Natural killer cell (primary cell): ENCODE measurements around the gene KIF1B. TPM values are rescaled to one million over a fixed set of nuclear protein-coding genes. Genes with fewer than 3 reads are reported as not detected.

Experiments
- ATAC-seq, 3 donors: fragments of 150-1000 bp in 2 of 3; fragments of 200-7000 bp in 1 of 3; cut with Tn5 transposase; 1 replicate in 1 of 3; 2 replicates in 2 of 3; pipeline ENCODE4 v1.10.0; 2021; ENCODE audit warnings: mild to moderate bottlenecking in 2 of 3, moderate library complexity in 2 of 3
- DNase-seq, 2 donors: peaks; one replicate each; pipeline versions ENCODE4 v3.0.0 to v3.0.0-alpha.2; 2013 to 2021; ENCODE audit warnings: mixed read lengths in 1 of 2
- H3K27ac ChIP-seq: one replicate; pipeline ENCODE4 v1.5.1; 2013; ENCODE audit warnings: mild to moderate bottlenecking, low read length
- H3K27me3 ChIP-seq: one replicate; pipeline ENCODE4 v1.6.1; 2013; ENCODE audit warnings: low read length; ENCODE audit not compliant: control insufficient read depth, insufficient read depth
- H3K36me3 ChIP-seq: one replicate; pipeline ENCODE4 v1.6.1; 2013; ENCODE audit warnings: low read length; ENCODE audit not compliant: control insufficient read depth, insufficient read depth
- H3K4me1 ChIP-seq: one replicate; pipeline ENCODE4 v1.6.1; 2013; ENCODE audit warnings: low read length; ENCODE audit not compliant: control insufficient read depth, insufficient read depth
- H3K4me3 ChIP-seq: one replicate; pipeline ENCODE4 v1.5.1; 2013; ENCODE audit warnings: low read length
- H3K9me3 ChIP-seq: one replicate; pipeline ENCODE4 v1.6.1; 2013; ENCODE audit warnings: low read length; ENCODE audit not compliant: control insufficient read depth, insufficient read depth
- H3K27ac Mint-ChIP-seq, 2 donors: one replicate each; pipeline ENCODE4 v1.8.0; 2022; ENCODE audit warnings: mild to moderate bottlenecking in 2 of 2, mixed read lengths in 2 of 2, moderate library complexity in 1 of 2
- H3K27me3 Mint-ChIP-seq, 2 donors: one replicate each; pipeline ENCODE4 v1.8.0; 2022; ENCODE audit warnings: low read depth in 2 of 2, mixed read lengths in 2 of 2
- H3K36me3 Mint-ChIP-seq: one replicate; pipeline ENCODE4 v1.8.0; 2022; ENCODE audit warnings: mixed read lengths
- H3K4me1 Mint-ChIP-seq, 2 donors: one replicate each; pipeline ENCODE4 v1.8.0; 2022; ENCODE audit warnings: mixed read lengths in 2 of 2
- H3K4me3 Mint-ChIP-seq: one replicate; pipeline ENCODE4 v1.8.0; 2022; ENCODE audit warnings: mild to moderate bottlenecking, moderate library complexity, mixed read lengths
- H3K9me3 Mint-ChIP-seq, 2 donors: one replicate each; pipeline ENCODE4 v1.8.0; 2022; ENCODE audit warnings: mixed read lengths in 2 of 2
- WGBS: methylation state at CpG from one replicate; pipeline ENCODE4 v1.1.7; 2013; ENCODE audit warnings: missing lambda C conversion rate; ENCODE audit not compliant: insufficient coverage; 5-methylcytosine and 5-hydroxymethylcytosine counted together
- intact Hi-C: fragments of 100-400 bp; cut with micrococcal nuclease; formaldehyde crosslinking; loops from one replicate; pipeline ENCODE4 v1.14.2; 2022
- total RNA-seq, 4 donors: library from RNA; stranded (reverse); fragments of 120-200 nt in 1 of 4; gene quantifications; one replicate each; pipeline versions ENCODE4 v1.2.3 to v1.2.4, GENCODE V29; 2013 to 2022
- TF ChIP-seq, protein P1 (sequence below): fragments of 200-600 bp; IDR thresholded peaks from one replicate; pipeline ENCODE4 v1.8.0; 2022; ENCODE audit warnings: antibody characterized with exemption

KIF1B gene
- total RNA-seq, 3 donors from 2014 or later (not counting 1 experiment from before 2014, with no cell fraction given), result 15.2 to 22.0 (median 16.3) TPM

GRCh38 chr1:10168912-10169514, 41.4 kb upstream of the KIF1B start:
- no peak overlapping the region for H3K27ac ChIP-seq
- no peak overlapping the region for H3K4me3 Mint-ChIP-seq
- peaks cover 28% of the 10 kb centered on the region for H3K36me3 Mint-ChIP-seq

GRCh38 chr1:10170239-10170574, 40.2 kb upstream of the KIF1B start:
- no peaks in the 10 kb centered on the region for H3K9me3 ChIP-seq
- no peak for DNase-seq
- peaks cover 46% of the 10 kb centered on the region for H3K36me3 ChIP-seq
- ATAC-seq, result peak in 1 of 3 donors; percentile 43
- Mint-ChIP-seq H3K27ac (peak overlapping the region in 1 of 2 donors; percentile 43), H3K9me3 (no peaks in the 10 kb centered on the region), H3K4me3 (no peak overlapping the region), H3K4me1 (peaks cover 0 to 5% of the 10 kb centered on the region in 2 donors), H3K27me3 (no peaks in the 10 kb centered on the region), H3K36me3 (peaks cover 22% of the 10 kb centered on the region)
- intact Hi-C loops, result no loop called here
- TF ChIP-seq, protein P1, sequence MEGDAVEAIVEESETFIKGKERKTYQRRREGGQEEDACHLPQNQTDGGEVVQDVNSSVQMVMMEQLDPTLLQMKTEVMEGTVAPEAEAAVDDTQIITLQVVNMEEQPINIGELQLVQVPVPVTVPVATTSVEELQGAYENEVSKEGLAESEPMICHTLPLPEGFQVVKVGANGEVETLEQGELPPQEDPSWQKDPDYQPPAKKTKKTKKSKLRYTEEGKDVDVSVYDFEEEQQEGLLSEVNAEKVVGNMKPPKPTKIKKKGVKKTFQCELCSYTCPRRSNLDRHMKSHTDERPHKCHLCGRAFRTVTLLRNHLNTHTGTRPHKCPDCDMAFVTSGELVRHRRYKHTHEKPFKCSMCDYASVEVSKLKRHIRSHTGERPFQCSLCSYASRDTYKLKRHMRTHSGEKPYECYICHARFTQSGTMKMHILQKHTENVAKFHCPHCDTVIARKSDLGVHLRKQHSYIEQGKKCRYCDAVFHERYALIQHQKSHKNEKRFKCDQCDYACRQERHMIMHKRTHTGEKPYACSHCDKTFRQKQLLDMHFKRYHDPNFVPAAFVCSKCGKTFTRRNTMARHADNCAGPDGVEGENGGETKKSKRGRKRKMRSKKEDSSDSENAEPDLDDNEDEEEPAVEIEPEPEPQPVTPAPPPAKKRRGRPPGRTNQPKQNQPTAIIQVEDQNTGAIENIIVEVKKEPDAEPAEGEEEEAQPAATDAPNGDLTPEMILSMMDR, result no peak
- no peaks in the 10 kb centered on the region for H3K27me3 ChIP-seq
- H3K27ac ChIP-seq, result no peak overlapping the region
- 35% methylated on average over 2 of the region's 2 CpGs for WGBS
- no peak overlapping the region for H3K4me3 ChIP-seq
- peaks cover 9% of the 10 kb centered on the region for H3K4me1 ChIP-seq

More at GRCh38 chr1:10168912-10169514, 41.4 kb upstream of the KIF1B start:
- H3K27me3 ChIP-seq, result no peaks in the 10 kb centered on the region
- intact Hi-C loops, result no loop called here
- WGBS, result 90% methylated on average over 7 of the region's 7 CpGs
- ATAC-seq (no peak), DNase-seq (no peak)
- H3K27ac Mint-ChIP-seq, result no peak overlapping the region
- H3K4me3 ChIP-seq, result no peak overlapping the region
- peaks cover 9% of the 10 kb centered on the region for H3K4me1 ChIP-seq
- peaks cover 49% of the 10 kb centered on the region for H3K36me3 ChIP-seq
- no peaks in the 10 kb centered on the region for H3K9me3 ChIP-seq
- no peaks in the 10 kb centered on the region for H3K9me3 Mint-ChIP-seq
- TF ChIP-seq, protein P1, result no peak
- no peaks in the 10 kb centered on the region for H3K27me3 Mint-ChIP-seq
- peaks cover 0 to 5% of the 10 kb centered on the region in 2 donors for H3K4me1 Mint-ChIP-seq

DNA sequence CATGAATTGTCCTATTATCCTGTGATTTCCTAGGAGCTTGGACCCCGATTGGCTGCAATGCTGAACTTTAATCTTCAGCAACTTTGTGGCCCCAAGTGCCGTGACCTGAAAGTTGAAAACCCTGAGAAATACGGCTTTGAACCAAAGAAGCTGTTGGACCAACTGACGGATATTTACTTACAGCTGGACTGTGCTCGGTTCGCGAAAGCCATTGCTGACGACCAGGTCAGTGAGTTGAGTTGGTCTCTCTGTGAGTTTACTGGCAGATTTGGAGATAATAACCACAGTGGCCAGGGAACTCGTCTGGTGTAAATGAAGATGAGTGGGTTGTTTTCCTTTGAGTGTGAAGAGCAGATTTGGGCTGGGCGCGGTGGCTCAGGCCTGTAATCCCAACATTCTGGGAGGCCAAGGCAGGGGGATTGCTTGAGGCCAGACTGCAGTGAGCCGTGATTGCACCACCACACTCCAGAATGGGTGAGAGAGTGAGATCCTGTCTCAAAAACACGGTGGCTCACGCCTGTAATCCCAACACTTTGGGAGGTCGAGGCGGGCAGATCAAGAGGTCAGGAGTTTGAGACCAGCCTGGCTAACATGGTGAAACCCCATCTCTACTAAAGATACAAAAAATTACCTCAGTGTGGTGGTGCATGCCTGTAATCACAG, 39.1 kb upstream of the KIF1B start:
- H3K9me3 ChIP-seq, result no peaks in the 10 kb centered on the region
- no peak overlapping the region for H3K27ac ChIP-seq
- Mint-ChIP-seq H3K36me3 (peaks cover 21% of the 10 kb centered on the region), H3K4me1 (peaks cover 0 to 5% of the 10 kb centered on the region in 2 donors), H3K4me3 (no peak overlapping the region), H3K27me3 (no peaks in the 10 kb centered on the region), H3K9me3 (peaks cover 0 to 4% of the 10 kb centered on the region in 2 donors), H3K27ac (no peak overlapping the region)
- TF ChIP-seq, protein P1, result no peak
- H3K4me3 ChIP-seq, result no peak overlapping the region
- DNase-seq, result no peak
- whole genome bisulfite sequencing, result 93% methylated on average over 16 of the region's 16 CpGs
- H3K36me3 ChIP-seq, result peaks cover 38% of the 10 kb centered on the region
- no peaks in the 10 kb centered on the region for H3K27me3 ChIP-seq
- peaks cover 9% of the 10 kb centered on the region for H3K4me1 ChIP-seq
- intact Hi-C loops, result no loop called here
- ATAC-seq, result no peak
